ENCODE results near the gene FREY1.

Gene FREY1

GRCh38 chr11:45896422-45896984 lies 10.6 kb downstream of the FREY1 start:
- TF ChIP-seq EZH2phosphoT487 (IDR thresholded peaks at IDR 0.05; ENCODE audit: borderline replicate concordance): no peak
- no peak for TF ChIP-seq CTCF (conservative IDR thresholded peaks at IDR 0.05; ENCODE audit: low read length)
- no peaks in the 10 kb centered on the region for H4K20me1 ChIP-seq (ENCODE audit: insufficient read depth, low read length, poor library complexity, severe bottlenecking)
- no peak overlapping the region for H2AFZ ChIP-seq (ENCODE audit: low read length)
- H3K9ac ChIP-seq (ENCODE audit: low read depth, low read length, poor library complexity, severe bottlenecking): no peak overlapping the region
- H3K9me2 ChIP-seq (replicated peaks; ENCODE audit: low read depth, low read length): no peaks in the 10 kb centered on the region
- H3K4me1 ChIP-seq (ENCODE audit: insufficient read depth, low read length, poor library complexity, severe bottlenecking): peaks cover 4% of the 10 kb centered on the region
- no peaks in the 10 kb centered on the region for H3K9me3 ChIP-seq (ENCODE audit: insufficient read depth, low read depth, low read length)
- no peaks in the 10 kb centered on the region for H3F3A ChIP-seq (ENCODE audit: low read depth)
- no peaks in the 10 kb centered on the region for H3K27me3 ChIP-seq (ENCODE audit: insufficient read depth, low read length, poor library complexity, severe bottlenecking)
- H3K36me3 ChIP-seq (ENCODE audit: insufficient read depth, low read length): no peaks in the 10 kb centered on the region
- H3K79me2 ChIP-seq (ENCODE audit: insufficient read depth, low read length): no peaks in the 10 kb centered on the region
- no peak overlapping the region for H3K4me3 ChIP-seq (ENCODE audit: low read length, poor library complexity, severe bottlenecking)
- H3K4me2 ChIP-seq (ENCODE audit: low read depth, low read length, poor library complexity, severe bottlenecking): no peak overlapping the region

GRCh38 chr11:45895553-45896259 lies 11.4 kb downstream of the FREY1 start:
- H3K9ac ChIP-seq (ENCODE audit: low read depth, low read length, poor library complexity, severe bottlenecking): no peak overlapping the region
- no peaks in the 10 kb centered on the region for H4K20me1 ChIP-seq (ENCODE audit: insufficient read depth, low read length, poor library complexity, severe bottlenecking)
- H3K27me3 ChIP-seq (ENCODE audit: insufficient read depth, low read length, poor library complexity, severe bottlenecking): no peaks in the 10 kb centered on the region
- no peak overlapping the region for H2AFZ ChIP-seq (ENCODE audit: low read length)
- no peaks in the 10 kb centered on the region for H3F3A ChIP-seq (ENCODE audit: low read depth)
- no peak for TF ChIP-seq CTCF (conservative IDR thresholded peaks at IDR 0.05; ENCODE audit: low read length)
- no peak for TF ChIP-seq EZH2phosphoT487 (IDR thresholded peaks at IDR 0.05; ENCODE audit: borderline replicate concordance)
- no peaks in the 10 kb centered on the region for H3K79me2 ChIP-seq (ENCODE audit: insufficient read depth, low read length)
- H3K9me3 ChIP-seq (ENCODE audit: insufficient read depth, low read depth, low read length): no peaks in the 10 kb centered on the region
- no peak overlapping the region for H3K4me2 ChIP-seq (ENCODE audit: low read depth, low read length, poor library complexity, severe bottlenecking)
- H3K9me2 ChIP-seq (replicated peaks; ENCODE audit: low read depth, low read length): no peaks in the 10 kb centered on the region
- no peak overlapping the region for H3K4me3 ChIP-seq (ENCODE audit: low read length, poor library complexity, severe bottlenecking)
- H3K36me3 ChIP-seq (ENCODE audit: insufficient read depth, low read length): no peaks in the 10 kb centered on the region
- H3K4me1 ChIP-seq (ENCODE audit: insufficient read depth, low read length, poor library complexity, severe bottlenecking): peaks cover 4% of the 10 kb centered on the region

GRCh38 chr11:45894555-45895247 lies 12.4 kb downstream of the FREY1 start:
- H3K9me3 ChIP-seq (ENCODE audit: insufficient read depth, low read depth, low read length): no peaks in the 10 kb centered on the region
- no peak overlapping the region for H2AFZ ChIP-seq (ENCODE audit: low read length)
- H3K79me2 ChIP-seq (ENCODE audit: insufficient read depth, low read length): no peaks in the 10 kb centered on the region
- no peak overlapping the region for H3K4me3 ChIP-seq (ENCODE audit: low read length, poor library complexity, severe bottlenecking)
- H3K9me2 ChIP-seq (replicated peaks; ENCODE audit: low read depth, low read length): no peaks in the 10 kb centered on the region
- TF ChIP-seq EZH2phosphoT487 (IDR thresholded peaks at IDR 0.05; ENCODE audit: borderline replicate concordance) (no peak), CTCF (conservative IDR thresholded peaks at IDR 0.05; ENCODE audit: low read length) (no peak)
- no peak overlapping the region for H3K9ac ChIP-seq (ENCODE audit: low read depth, low read length, poor library complexity, severe bottlenecking)
- H3K27me3 ChIP-seq (ENCODE audit: insufficient read depth, low read length, poor library complexity, severe bottlenecking): no peaks in the 10 kb centered on the region
- no peaks in the 10 kb centered on the region for H3K36me3 ChIP-seq (ENCODE audit: insufficient read depth, low read length)
- H3K4me1 ChIP-seq (ENCODE audit: insufficient read depth, low read length, poor library complexity, severe bottlenecking): peaks cover 4% of the 10 kb centered on the region
- H3F3A ChIP-seq (ENCODE audit: low read depth): no peaks in the 10 kb centered on the region
- H3K4me2 ChIP-seq (ENCODE audit: low read depth, low read length, poor library complexity, severe bottlenecking): no peak overlapping the region
- H4K20me1 ChIP-seq (ENCODE audit: insufficient read depth, low read length, poor library complexity, severe bottlenecking): no peaks in the 10 kb centered on the region

All from Loucy (cell line).